HEK293 (cell line): ENCODE data around the gene NCAN.

Experiments used
- CTCF ChIA-PET: fragments of 350-600 bp; formaldehyde crosslinking; extraction: SDS; loops from one replicate; lab custom pipeline; 2021; ENCODE audit warnings: antibody characterized with exemption; lab: Yijun Ruan, JAX
- POLR2A ChIA-PET: fragments of 300-600 bp; formaldehyde crosslinking; extraction: SDS; loops from one replicate; lab custom pipeline; 2020; ENCODE audit warnings: antibody characterized with exemption, inconsistent platforms; lab: Yijun Ruan, JAX
- H3K27ac ChIP-seq: fragments of 200-500 bp; sonication (Bioruptor generic); 2 replicates; pipeline ENCODE4 v1.5.1; 2014; ENCODE audit warnings: low read depth, low read length, control low read depth, inconsistent platforms; ENCODE audit errors: extremely low read depth
- H3K36me3 ChIP-seq, 2 experiments: fragments of 200-500 bp in 1 of 2; sonication (Bioruptor generic) in 1 of 2; 1 replicate in 1 of 2; 2 replicates in 1 of 2; pipeline ENCODE4 v1.5.1; 2014 to 2017; ENCODE audit warnings: inconsistent platforms in 2 of 2, low read length in 2 of 2; ENCODE audit not compliant: control insufficient read depth in 2 of 2, insufficient read depth in 1 of 2
- H3K4me1 ChIP-seq: fragments of 200-500 bp; sonication (Bioruptor generic); 2 replicates; pipeline ENCODE4 v1.5.1; 2014; ENCODE audit warnings: mild to moderate bottlenecking, low read length, inconsistent platforms; ENCODE audit not compliant: control insufficient read depth, insufficient read depth
- H3K4me3 ChIP-seq: 2 replicates; pipeline ENCODE4 v1.5.1; 2011; ENCODE audit warnings: low read depth, mild to moderate bottlenecking, control low read depth, low read length, moderate library complexity
- H3K9me3 ChIP-seq: fragments of 200-500 bp; sonication (Bioruptor generic); 2 replicates; pipeline ENCODE4 v1.5.1; 2014; ENCODE audit warnings: low read depth, low read length, inconsistent platforms; ENCODE audit not compliant: control insufficient read depth, insufficient read depth
- GLI4 ChIP-seq: fragments of 450-650 bp; formaldehyde crosslinking; IDR thresholded peaks from 2 replicates; pipeline ENCODE4 v1.5.1; 2016; ENCODE audit warnings: missing biosample characterization, missing genetic modification characterization
- HOXC10 ChIP-seq: sonication (generic); formaldehyde crosslinking; IDR thresholded peaks from 2 replicates; pipeline ENCODE4 v1.8.1; 2023; ENCODE audit warnings: mild to moderate bottlenecking, missing genetic modification reagents
- RBAK ChIP-seq: fragments of 450-650 bp; formaldehyde crosslinking; IDR thresholded peaks from 2 replicates; pipeline ENCODE4 v1.5.1; 2016; ENCODE audit warnings: missing biosample characterization, missing genetic modification characterization
- ZBTB17 ChIP-seq: fragments of 450-650 bp; formaldehyde crosslinking; IDR thresholded peaks from 2 replicates; pipeline ENCODE4 v1.5.1; 2016; ENCODE audit warnings: missing biosample characterization, missing genetic modification characterization
- ZFP3 ChIP-seq: fragments of 450-650 bp; formaldehyde crosslinking; IDR thresholded peaks from 2 replicates; pipeline ENCODE4 v1.5.1; 2016; ENCODE audit warnings: low read depth, missing biosample characterization, missing genetic modification characterization
- ZNF266 ChIP-seq: fragments of 450-650 bp; formaldehyde crosslinking; IDR thresholded peaks from 2 replicates; pipeline ENCODE4 v1.5.1; 2016; ENCODE audit warnings: missing biosample characterization, missing genetic modification characterization, low read depth
- ZNF292 ChIP-seq: fragments of 450-650 bp; formaldehyde crosslinking; IDR thresholded peaks from 2 replicates; pipeline ENCODE4 v1.5.1; 2016; ENCODE audit warnings: low read depth, missing biosample characterization, missing genetic modification characterization, borderline replicate concordance
- ZNF366 ChIP-seq: fragments of 450-650 bp; formaldehyde crosslinking; conservative IDR thresholded peaks from 2 replicates; pipeline ENCODE4 v1.5.1; 2016; ENCODE audit warnings: missing biosample characterization, missing genetic modification characterization
- ZNF530 ChIP-seq: fragments of 450-650 bp; formaldehyde crosslinking; IDR thresholded peaks from 2 replicates; pipeline ENCODE4 v1.5.1; 2016; ENCODE audit warnings: low read depth, missing biosample characterization, missing genetic modification characterization
- ZNF76 ChIP-seq: fragments of 450-650 bp; formaldehyde crosslinking; IDR thresholded peaks from 2 replicates; pipeline ENCODE4; 2016; ENCODE audit warnings: low read depth, missing biosample characterization, missing genetic modification characterization, borderline replicate concordance
- TF ChIP-seq, protein P1 (sequence below): fragments of 450-650 bp; formaldehyde crosslinking; IDR thresholded peaks from 2 replicates; pipeline ENCODE4 v1.5.1; 2016; ENCODE audit warnings: missing biosample characterization, missing genetic modification characterization
- TF ChIP-seq, protein P2 (sequence below): fragments of 450-650 bp; formaldehyde crosslinking; IDR thresholded peaks from 2 replicates; pipeline ENCODE4 v1.5.1; 2017; ENCODE audit warnings: missing biosample characterization, missing genetic modification characterization
- TF ChIP-seq, protein P3 (sequence below): fragments of 450-650 bp; formaldehyde crosslinking; IDR thresholded peaks from 2 replicates; pipeline ENCODE4 v1.5.1; 2016; ENCODE audit warnings: missing biosample characterization, missing genetic modification characterization
- TF ChIP-seq, protein P4 (sequence below): fragments of 450-650 bp; formaldehyde crosslinking; IDR thresholded peaks from 2 replicates; pipeline ENCODE4 v1.5.1; 2016; ENCODE audit warnings: missing biosample characterization, missing genetic modification characterization

NCAN gene

DNA sequence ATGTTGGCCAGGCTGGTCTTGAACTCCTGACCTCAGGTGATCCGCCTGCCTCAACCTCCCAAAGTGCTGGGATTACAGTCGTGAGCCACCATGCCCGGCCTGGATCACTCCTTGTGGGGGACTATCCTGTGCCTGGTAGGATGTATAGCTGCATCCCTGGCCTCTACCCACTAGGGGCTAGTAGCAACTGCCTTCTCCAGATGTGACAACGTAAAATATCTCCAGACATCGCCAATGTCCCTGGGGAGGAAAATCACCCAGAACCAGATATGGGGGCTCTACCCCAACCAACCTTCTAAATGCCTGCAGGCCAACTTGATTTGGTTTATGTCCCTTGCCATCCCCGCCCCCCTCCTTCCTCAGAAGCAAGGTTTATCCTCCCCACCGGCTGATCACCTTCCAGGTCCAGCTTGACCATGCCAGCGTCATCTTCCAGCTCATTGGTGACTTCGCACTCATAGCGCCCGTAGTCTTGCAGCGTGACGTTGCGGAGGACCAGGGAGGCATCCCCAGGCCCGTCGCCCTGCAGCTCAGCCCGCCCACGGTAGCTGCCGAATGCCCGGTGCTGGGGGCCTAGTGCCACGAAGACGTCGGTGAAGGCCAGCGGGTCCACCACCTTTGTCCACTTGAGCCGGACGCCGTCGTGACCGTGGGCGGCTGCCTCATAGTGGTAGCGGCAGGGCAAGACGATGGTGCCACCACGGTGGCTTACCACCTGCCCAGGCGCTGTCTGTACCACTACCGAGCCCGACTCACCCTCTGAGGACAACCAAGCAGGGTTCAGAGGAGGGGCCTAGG is 48.9 kb downstream of the NCAN start:
- Histone ChIP-seq H3K27ac (no peak overlapping the region), H3K9me3 (no peaks in the 10 kb centered on the region), H3K36me3 (no peaks in the 10 kb centered on the region), H3K4me1 (no peaks in the 10 kb centered on the region), H3K4me3 (no peak overlapping the region)
- ChIA-PET CTCF (interaction anchor here (0.5 kb wide), 1 partner anchor 24 kb away, joined by 3 read pairs; no protein-coding TSS in a partner anchor), POLR2A (no interaction called here)
- TF ChIP-seq ZNF266 (tag by site-specific recombination), result no peak
- TF ChIP-seq ZFP3 (tag by site-specific recombination), result no peak
- TF ChIP-seq, protein P1, sequence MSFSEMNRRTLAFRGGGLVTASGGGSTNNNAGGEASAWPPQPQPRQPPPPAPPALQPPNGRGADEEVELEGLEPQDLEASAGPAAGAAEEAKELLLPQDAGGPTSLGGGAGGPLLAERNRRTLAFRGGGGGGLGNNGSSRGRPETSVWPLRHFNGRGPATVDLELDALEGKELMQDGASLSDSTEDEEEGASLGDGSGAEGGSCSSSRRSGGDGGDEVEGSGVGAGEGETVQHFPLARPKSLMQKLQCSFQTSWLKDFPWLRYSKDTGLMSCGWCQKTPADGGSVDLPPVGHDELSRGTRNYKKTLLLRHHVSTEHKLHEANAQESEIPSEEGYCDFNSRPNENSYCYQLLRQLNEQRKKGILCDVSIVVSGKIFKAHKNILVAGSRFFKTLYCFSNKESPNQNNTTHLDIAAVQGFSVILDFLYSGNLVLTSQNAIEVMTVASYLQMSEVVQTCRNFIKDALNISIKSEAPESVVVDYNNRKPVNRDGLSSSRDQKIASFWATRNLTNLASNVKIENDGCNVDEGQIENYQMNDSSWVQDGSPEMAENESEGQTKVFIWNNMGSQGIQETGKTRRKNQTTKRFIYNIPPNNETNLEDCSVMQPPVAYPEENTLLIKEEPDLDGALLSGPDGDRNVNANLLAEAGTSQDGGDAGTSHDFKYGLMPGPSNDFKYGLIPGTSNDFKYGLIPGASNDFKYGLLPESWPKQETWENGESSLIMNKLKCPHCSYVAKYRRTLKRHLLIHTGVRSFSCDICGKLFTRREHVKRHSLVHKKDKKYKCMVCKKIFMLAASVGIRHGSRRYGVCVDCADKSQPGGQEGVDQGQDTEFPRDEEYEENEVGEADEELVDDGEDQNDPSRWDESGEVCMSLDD (tag by site-specific recombination), result no peak
- TF ChIP-seq GLI4 (tag by site-specific recombination), result no peak
- TF ChIP-seq ZNF366 (tag by site-specific recombination), result no peak
- TF ChIP-seq ZNF292 (tag by site-specific recombination), result no peak
- TF ChIP-seq RBAK (tag by site-specific recombination), result no peak

DNA sequence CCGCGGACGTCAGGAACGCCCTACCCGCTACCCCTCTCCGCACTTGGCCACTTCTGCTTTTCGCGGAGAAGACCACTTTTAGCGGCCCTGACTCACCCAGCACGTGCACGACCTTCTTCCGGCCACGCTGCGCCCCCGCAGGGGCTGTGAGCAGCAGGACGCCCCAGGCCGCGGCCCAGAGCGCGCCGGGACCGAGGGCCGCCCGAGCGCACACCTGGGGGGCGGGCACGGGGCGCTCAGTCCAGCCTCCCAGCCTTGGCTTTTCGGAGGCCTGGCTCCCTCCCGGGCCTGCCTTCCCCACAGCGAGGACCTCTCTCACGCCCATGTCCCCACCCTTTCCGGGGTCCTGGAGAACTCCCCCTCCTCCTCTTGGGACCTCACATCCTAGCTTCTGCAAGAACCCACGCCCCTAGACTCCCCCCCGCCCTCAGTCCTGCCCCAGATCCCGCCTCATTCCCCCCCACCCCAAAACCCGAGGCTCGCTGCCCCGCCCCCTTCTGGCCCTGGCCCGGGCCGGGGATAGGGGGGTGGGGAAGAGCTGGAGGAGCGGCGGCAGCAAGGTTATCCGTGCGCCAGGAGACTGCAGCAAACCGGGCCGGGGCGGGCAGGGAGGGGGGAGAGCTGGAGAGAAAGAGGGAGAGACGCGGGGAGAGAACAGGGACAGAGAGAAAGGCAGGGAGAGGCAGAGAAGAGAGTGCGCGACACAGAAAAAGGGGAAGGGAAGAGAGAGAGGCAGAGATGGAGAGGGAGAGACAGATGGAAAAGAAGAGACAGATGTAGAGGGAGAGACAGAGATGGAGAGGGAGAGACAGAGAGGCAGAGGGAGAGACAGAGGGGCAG is 49.8 kb downstream of the NCAN start:
- H3K9me3 ChIP-seq, result no peaks in the 10 kb centered on the region
- no peak overlapping the region for H3K27ac ChIP-seq
- H3K4me3 ChIP-seq, result no peak overlapping the region
- H3K4me1 ChIP-seq, result no peaks in the 10 kb centered on the region
- H3K36me3 ChIP-seq, result no peaks in the 10 kb centered on the region
- TF ChIP-seq HOXC10 (CRISPR knock-in tag), result no peak
- TF ChIP-seq, protein P2, sequence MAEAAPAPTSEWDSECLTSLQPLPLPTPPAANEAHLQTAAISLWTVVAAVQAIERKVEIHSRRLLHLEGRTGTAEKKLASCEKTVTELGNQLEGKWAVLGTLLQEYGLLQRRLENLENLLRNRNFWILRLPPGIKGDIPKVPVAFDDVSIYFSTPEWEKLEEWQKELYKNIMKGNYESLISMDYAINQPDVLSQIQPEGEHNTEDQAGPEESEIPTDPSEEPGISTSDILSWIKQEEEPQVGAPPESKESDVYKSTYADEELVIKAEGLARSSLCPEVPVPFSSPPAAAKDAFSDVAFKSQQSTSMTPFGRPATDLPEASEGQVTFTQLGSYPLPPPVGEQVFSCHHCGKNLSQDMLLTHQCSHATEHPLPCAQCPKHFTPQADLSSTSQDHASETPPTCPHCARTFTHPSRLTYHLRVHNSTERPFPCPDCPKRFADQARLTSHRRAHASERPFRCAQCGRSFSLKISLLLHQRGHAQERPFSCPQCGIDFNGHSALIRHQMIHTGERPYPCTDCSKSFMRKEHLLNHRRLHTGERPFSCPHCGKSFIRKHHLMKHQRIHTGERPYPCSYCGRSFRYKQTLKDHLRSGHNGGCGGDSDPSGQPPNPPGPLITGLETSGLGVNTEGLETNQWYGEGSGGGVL (tag by site-specific recombination), result peak; percentile 73
- POLR2A ChIA-PET, result no interaction called here
- CTCF ChIA-PET, result interaction anchor here (0.5 to 0.7 kb wide), 2 partner anchors 23 to 60 kb away, joined by 3 to 4 read pairs; no protein-coding TSS in a partner anchor

DNA sequence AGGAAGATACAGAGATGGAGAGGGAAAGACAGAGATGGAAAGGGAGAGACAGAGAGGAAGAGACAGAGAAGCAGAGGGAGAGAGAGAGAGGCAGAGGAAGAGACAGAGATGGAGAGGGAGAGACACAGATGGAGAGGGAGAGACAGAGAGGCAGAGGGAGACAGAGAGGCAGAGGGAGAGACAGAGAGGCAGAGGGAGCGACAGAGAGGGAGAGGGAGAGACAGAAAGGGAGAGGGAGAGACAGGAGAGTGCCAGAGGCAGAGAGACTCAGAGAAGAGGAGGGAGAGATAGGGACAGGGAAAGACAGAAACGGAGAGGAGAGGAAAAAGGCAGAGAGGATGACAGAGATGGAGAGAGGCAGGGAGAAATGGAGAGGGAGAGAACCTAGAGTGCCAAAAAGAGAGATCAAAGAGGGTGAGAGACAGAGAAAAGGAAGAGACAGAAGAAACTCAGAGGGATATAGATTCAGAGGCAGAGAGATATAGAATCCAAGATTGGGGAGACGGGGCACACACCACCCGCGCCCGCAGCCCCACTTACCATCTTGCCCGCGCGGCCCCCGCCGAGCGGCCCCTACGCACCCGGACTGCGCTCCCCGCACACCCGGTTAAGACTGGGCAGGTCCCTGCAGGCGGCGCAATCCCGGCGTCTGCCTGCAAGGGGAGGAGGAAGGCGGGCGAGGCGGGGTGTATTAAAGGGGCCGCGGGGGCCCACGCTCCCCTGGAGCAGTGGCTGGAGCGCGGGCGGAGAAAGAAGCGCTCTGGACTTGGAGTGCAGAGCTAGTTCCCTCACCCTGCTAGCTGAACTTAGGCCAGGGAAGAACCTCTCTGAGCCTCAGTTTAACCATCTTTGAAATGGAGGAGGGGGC is 50.7 kb downstream of the NCAN start:
- Histone ChIP-seq H3K9me3 (no peaks in the 10 kb centered on the region), H3K4me3 (no peak overlapping the region), H3K27ac (no peak overlapping the region), H3K36me3 (no peaks in the 10 kb centered on the region), H3K4me1 (no peaks in the 10 kb centered on the region)
- ChIA-PET POLR2A (no interaction called here), CTCF (interaction anchor here (0.7 kb wide), 1 partner anchor 59 kb away, joined by 4 read pairs; no protein-coding TSS in a partner anchor)
- TF ChIP-seq ZNF76 (tag by site-specific recombination) (no peak), ZBTB17 (peak; percentile 19; the same call in 1 of the 2 replicates), ZNF530 (no peak), ZNF366 (tag by site-specific recombination) (peak; percentile 70; the same call in 1 of the 2 replicates)
- TF ChIP-seq, protein P3, sequence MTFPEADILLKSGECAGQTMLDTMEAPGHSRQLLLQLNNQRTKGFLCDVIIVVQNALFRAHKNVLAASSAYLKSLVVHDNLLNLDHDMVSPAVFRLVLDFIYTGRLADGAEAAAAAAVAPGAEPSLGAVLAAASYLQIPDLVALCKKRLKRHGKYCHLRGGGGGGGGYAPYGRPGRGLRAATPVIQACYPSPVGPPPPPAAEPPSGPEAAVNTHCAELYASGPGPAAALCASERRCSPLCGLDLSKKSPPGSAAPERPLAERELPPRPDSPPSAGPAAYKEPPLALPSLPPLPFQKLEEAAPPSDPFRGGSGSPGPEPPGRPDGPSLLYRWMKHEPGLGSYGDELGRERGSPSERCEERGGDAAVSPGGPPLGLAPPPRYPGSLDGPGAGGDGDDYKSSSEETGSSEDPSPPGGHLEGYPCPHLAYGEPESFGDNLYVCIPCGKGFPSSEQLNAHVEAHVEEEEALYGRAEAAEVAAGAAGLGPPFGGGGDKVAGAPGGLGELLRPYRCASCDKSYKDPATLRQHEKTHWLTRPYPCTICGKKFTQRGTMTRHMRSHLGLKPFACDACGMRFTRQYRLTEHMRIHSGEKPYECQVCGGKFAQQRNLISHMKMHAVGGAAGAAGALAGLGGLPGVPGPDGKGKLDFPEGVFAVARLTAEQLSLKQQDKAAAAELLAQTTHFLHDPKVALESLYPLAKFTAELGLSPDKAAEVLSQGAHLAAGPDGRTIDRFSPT, result no peak
- TF ChIP-seq, protein P4, sequence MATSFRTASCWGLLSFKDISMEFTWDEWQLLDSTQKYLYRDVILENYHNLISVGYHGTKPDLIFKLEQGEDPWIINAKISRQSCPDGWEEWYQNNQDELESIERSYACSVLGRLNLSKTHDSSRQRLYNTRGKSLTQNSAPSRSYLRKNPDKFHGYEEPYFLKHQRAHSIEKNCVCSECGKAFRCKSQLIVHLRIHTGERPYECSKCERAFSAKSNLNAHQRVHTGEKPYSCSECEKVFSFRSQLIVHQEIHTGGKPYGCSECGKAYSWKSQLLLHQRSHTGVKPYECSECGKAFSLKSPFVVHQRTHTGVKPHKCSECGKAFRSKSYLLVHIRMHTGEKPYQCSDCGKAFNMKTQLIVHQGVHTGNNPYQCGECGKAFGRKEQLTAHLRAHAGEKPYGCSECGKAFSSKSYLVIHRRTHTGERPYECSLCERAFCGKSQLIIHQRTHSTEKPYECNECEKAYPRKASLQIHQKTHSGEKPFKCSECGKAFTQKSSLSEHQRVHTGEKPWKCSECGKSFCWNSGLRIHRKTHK (tag by site-specific recombination), result no peak
